LNCaP clone FGC (cell line): ENCODE data around the gene ZCCHC2.

Source experiments
- DNase-seq: peaks from one replicate; pipeline ENCODE4 v3.0.0-alpha.2; 2011; ENCODE audit warnings: low read depth
- H3K4me3 ChIP-seq: 2 replicates; pipeline ENCODE4 v1.5.1; 2011; ENCODE audit warnings: mild to moderate bottlenecking, low read depth, low read length, control low read depth
- TF ChIP-seq, protein P1 (sequence below): IDR thresholded peaks from 2 replicates; pipeline ENCODE4 v1.5.1; 2012; ENCODE audit warnings: mild to moderate bottlenecking; ENCODE audit not compliant: control insufficient read depth, insufficient read depth; ENCODE audit errors: extremely low read depth

Gene ZCCHC2

GRCh38 chr18:62537042-62537894 lies 14.4 kb downstream of the ZCCHC2 start:
- TF ChIP-seq, protein P1, sequence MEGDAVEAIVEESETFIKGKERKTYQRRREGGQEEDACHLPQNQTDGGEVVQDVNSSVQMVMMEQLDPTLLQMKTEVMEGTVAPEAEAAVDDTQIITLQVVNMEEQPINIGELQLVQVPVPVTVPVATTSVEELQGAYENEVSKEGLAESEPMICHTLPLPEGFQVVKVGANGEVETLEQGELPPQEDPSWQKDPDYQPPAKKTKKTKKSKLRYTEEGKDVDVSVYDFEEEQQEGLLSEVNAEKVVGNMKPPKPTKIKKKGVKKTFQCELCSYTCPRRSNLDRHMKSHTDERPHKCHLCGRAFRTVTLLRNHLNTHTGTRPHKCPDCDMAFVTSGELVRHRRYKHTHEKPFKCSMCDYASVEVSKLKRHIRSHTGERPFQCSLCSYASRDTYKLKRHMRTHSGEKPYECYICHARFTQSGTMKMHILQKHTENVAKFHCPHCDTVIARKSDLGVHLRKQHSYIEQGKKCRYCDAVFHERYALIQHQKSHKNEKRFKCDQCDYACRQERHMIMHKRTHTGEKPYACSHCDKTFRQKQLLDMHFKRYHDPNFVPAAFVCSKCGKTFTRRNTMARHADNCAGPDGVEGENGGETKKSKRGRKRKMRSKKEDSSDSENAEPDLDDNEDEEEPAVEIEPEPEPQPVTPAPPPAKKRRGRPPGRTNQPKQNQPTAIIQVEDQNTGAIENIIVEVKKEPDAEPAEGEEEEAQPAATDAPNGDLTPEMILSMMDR = no peak
- H3K4me3 ChIP-seq = no peak overlapping the region
- no peak for DNase-seq

- no peak overlapping the region for H3K4me3 ChIP-seq
- TF ChIP-seq, protein P1 = no peak
- no peak for DNase-seq
Measured at GRCh38 chr18:62537946-62538345, 15.1 kb downstream of the ZCCHC2 start.

DNA sequence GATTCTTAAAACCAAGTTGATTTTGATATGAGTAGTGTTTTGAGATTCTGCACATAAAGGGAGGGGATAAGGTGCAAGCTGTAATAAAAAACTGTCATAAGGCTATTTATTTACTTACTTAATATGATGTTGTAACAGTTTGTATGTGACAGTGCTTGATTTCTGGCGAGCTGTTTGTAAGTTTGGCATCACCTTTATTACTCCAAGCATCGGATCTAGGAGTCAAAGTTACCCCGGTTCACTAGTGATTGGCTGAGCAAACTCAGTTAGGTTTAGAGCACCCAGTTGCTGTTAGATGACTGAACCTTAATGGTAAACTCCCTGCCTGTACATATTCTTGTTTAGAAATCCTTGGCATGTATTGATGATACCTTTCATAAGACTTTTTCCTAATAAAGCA lies 16.1 kb downstream of the ZCCHC2 start:
- TF ChIP-seq, protein P1 = no peak

DNA sequence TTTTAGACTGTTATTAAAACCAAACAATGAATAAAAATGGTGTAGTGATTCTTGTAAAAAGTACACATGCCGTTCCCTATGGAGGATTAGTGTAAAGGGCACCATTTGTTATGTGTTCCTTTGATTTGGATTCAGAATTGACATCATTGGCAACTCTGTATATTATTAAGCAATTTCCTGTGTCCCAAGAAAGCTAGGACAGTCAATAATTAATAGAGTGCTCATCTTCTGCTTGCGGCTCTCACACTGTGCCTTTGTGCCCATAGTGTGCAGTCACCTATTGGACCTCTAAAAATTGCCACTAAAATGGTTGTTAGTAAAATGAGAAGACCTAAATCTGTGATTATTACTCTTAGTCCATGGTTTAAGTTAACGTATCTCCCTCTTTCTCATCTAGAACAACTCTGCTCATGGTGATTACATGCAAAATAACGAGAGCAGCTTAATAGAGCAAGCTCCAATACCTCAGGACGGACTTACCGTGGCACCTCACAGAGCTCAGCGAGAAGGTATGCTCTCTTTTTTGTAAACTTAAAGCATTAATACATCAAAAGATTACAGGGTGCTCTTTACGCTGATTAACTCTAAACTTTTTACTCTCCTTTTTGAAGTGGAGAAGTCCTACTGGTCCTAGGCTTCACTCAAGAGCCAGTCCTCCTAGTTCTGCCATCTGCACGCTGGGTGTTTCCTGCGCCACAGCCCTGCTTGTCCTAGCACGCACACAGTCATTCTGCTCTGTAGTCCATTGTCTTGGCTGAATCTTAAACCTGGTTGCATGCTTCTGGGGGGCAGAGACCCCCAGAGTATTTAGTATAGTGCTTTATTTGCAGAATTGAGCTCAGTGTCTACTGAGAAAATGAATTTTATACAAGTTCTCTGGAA lies 16.7 kb downstream of the ZCCHC2 start:
- no peak for DNase-seq

More for the DNA sequence above, 16.1 kb downstream of the ZCCHC2 start:
- H3K4me3 ChIP-seq = no peak overlapping the region
- DNase-seq = no peak

GRCh38 chr18:62543021-62543420 lies 20.2 kb downstream of the ZCCHC2 start:
- TF ChIP-seq, protein P1 = no peak
- DNase-seq = no peak
- H3K4me3 ChIP-seq = no peak overlapping the region

More for the DNA sequence above, 16.7 kb downstream of the ZCCHC2 start:
- TF ChIP-seq, protein P1 = no peak
- no peak overlapping the region for H3K4me3 ChIP-seq

GRCh38 chr18:62545098-62545497 lies 22.3 kb downstream of the ZCCHC2 start:
- TF ChIP-seq, protein P1 = no peak
- H3K4me3 ChIP-seq = no peak overlapping the region
- DNase-seq = no peak
